Hippocampal formation (tissue), 2 donors: ENCODE data around the gene ZNF318.

Source experiments
- DNase-seq, 2 donors: peaks; one replicate each; lab custom pipeline; 2025; lab: John Stamatoyannopoulos, UW

Gene ZNF318

GRCh38 chr6:43299338-43300293, 69.8 kb downstream of the ZNF318 start:
- DNase-seq: no peak

GRCh38 chr6:43298565-43299337, 70.7 kb downstream of the ZNF318 start:
- DNase-seq: no peak

GRCh38 chr6:43297644-43298564, 71.5 kb downstream of the ZNF318 start, which contains the start of gene SLC22A7:
SLC22A7 (plus strand) TSS chr6:43298260; CDS start chr6:43298359, 99 bp downstream.
- DNase-seq: no peak

GRCh38 chr6:43296780-43297497, 72.5 kb downstream of the ZNF318 start:
- no peak for DNase-seq

GRCh38 chr6:43295456-43295855, 74.0 kb downstream of the ZNF318 start:
- no peak for DNase-seq

- DNase-seq: no peak
Observed at GRCh38 chr6:43294536-43294935, 74.9 kb downstream of the ZNF318 start.

- DNase-seq: no peak
Observed at GRCh38 chr6:43293698-43294097, 75.7 kb downstream of the ZNF318 start.

- DNase-seq: no peak
Observed at GRCh38 chr6:43292763-43293318, 76.6 kb downstream of the ZNF318 start.

GRCh38 chr6:43292341-43292740, 77.1 kb downstream of the ZNF318 start:
- no peak for DNase-seq

GRCh38 chr6:43291708-43292107, 77.7 kb downstream of the ZNF318 start:
- no peak for DNase-seq

GRCh38 chr6:43290905-43291355, 78.5 kb downstream of the ZNF318 start:
- no peak for DNase-seq

GRCh38 chr6:43290339-43290904, 79.0 kb downstream of the ZNF318 start:
- DNase-seq: no peak

- DNase-seq: no peak
Observed at GRCh38 chr6:43287717-43288679, 81.4 kb downstream of the ZNF318 start.

GRCh38 chr6:43286980-43287716, 82.3 kb downstream of the ZNF318 start:
- no peak for DNase-seq

- no peak for DNase-seq
Observed at GRCh38 chr6:43286456-43286979, 82.9 kb downstream of the ZNF318 start.
